SK-N-SH (cell line): Measurements from ENCODE around the gene OLFM2.

Experiments
- CHD2 ChIP-seq: fragments of 150-350 bp; IDR thresholded peaks from 2 replicates; pipeline ENCODE4 v1.6.1; 2018; ENCODE audit warnings: low read length; ENCODE audit not compliant: partially characterized antibody
- EP300 ChIP-seq, 2 experiments: IDR thresholded peaks; 2 replicates each; pipeline versions ENCODE4 v1.4.0 to v1.6.1; 2012; ENCODE audit warnings: borderline replicate concordance in 1 of 2, low read depth in 1 of 2, low read length in 1 of 2
- GATA2 ChIP-seq: sonication (generic); formaldehyde crosslinking; IDR thresholded peaks from 2 replicates; pipeline ENCODE4 v1.5.0; 2020; ENCODE audit warnings: mild to moderate bottlenecking, missing genetic modification reagents
- MEF2A ChIP-seq: IDR thresholded peaks from 2 replicates; pipeline ENCODE4 v1.4.0; 2012; ENCODE audit warnings: low read depth, borderline replicate concordance
- POLR2AphosphoS5 ChIP-seq: IDR thresholded peaks from 2 replicates; pipeline ENCODE4 v1.6.1; 2012; ENCODE audit warnings: low read depth, low read length
- SMC3 ChIP-seq: IDR thresholded peaks from 2 replicates; pipeline ENCODE4 v1.6.1; 2012; ENCODE audit warnings: low read depth, low read length, improper control_type of control experiment
- USF2 ChIP-seq: fragments of 150-350 bp; IDR thresholded peaks from 2 replicates; pipeline ENCODE4 v1.6.1; 2017; ENCODE audit warnings: antibody characterized with exemption, low read length, low read depth, borderline replicate concordance
- YY1 ChIP-seq: IDR thresholded peaks from 2 replicates; pipeline ENCODE4 v1.4.0; 2012; ENCODE audit warnings: low read depth, mild to moderate bottlenecking
- TF ChIP-seq, protein P1 (sequence below): fragments of 200-600 bp; sonication (generic); IDR thresholded peaks from 2 replicates; pipeline ENCODE4 v1.6.1; 2017; ENCODE audit warnings: antibody characterized with exemption, mild to moderate bottlenecking, moderate library complexity

GRCh38 chr19:9941671-9942070, 5.4 kb upstream of the OLFM2 start:
- TF ChIP-seq GATA2 (no peak), POLR2AphosphoS5 (no peak), EP300 (IDR thresholded peaks at IDR 0.05; ENCODE audit: borderline replicate concordance in 1 of 2, low read depth in 1 of 2, low read length in 1 of 2) (no peak), YY1 (no peak), MEF2A (no peak), USF2 (no peak), SMC3 (no peak), CHD2 (no peak)
- TF ChIP-seq, protein P1, sequence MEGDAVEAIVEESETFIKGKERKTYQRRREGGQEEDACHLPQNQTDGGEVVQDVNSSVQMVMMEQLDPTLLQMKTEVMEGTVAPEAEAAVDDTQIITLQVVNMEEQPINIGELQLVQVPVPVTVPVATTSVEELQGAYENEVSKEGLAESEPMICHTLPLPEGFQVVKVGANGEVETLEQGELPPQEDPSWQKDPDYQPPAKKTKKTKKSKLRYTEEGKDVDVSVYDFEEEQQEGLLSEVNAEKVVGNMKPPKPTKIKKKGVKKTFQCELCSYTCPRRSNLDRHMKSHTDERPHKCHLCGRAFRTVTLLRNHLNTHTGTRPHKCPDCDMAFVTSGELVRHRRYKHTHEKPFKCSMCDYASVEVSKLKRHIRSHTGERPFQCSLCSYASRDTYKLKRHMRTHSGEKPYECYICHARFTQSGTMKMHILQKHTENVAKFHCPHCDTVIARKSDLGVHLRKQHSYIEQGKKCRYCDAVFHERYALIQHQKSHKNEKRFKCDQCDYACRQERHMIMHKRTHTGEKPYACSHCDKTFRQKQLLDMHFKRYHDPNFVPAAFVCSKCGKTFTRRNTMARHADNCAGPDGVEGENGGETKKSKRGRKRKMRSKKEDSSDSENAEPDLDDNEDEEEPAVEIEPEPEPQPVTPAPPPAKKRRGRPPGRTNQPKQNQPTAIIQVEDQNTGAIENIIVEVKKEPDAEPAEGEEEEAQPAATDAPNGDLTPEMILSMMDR = no peak
